ENCODE results near the gene NDUFS4. TPM values are rescaled to one million over a fixed set of nuclear protein-coding genes. Genes with fewer than 3 reads are reported as not detected.
A peak's percentile ranks its signal among the peaks of the same experiment; 100 is the strongest.
"Not testable (repeated sequence)": the region's sequence is repeated elsewhere in the genome, so short reads cannot be mapped to it uniquely, and the experiment has no call there.

NDUFS4 gene
- 3.0 TPM for total RNA-seq

GRCh38 chr5:53560506-53561191, at the start of gene NDUFS4:
NDUFS4 (plus strand) TSS chr5:53560639; CDS start chr5:53560663, 24 bp downstream.
- no peaks in the 10 kb centered on the region for H3K27me3 ChIP-seq
- H3K9me3 ChIP-seq: no peaks in the 10 kb centered on the region
- intact Hi-C loops (cut with DNase I): loop anchor here (2.0 to 10.0 kb wide), 2 partner anchors 80 to 754 kb away; partner anchors contain the start of genes ARL15 and FST
- H3K4me1 ChIP-seq: peaks cover 0 to 10% of the 10 kb centered on the region in 2 donors
- peak; percentile 16 to 89 for DNase-seq (ENCODE audit: low spot score in 2 of 2)
- H3K36me3 ChIP-seq: no peaks in the 10 kb centered on the region
- H3K4me3 ChIP-seq: peak within 1 kb of the TSS; percentile 78 to 83
- peak within 1 kb of the TSS; percentile 73 to 80 for H3K27ac ChIP-seq
- no peak for TF ChIP-seq CTCF (IDR thresholded peaks at IDR 0.05)

- Histone ChIP-seq H3K4me1 (no peaks in the 10 kb centered on the region), H3K9me3 (peaks cover 0 to 21% of the 10 kb centered on the region in 2 donors), H3K4me3 (no peak overlapping the region), H3K27ac (no peak overlapping the region), H3K36me3 (no peaks in the 10 kb centered on the region), H3K27me3 (no peaks in the 10 kb centered on the region)
- no peak for DNase-seq (ENCODE audit: low spot score in 2 of 2)
- intact Hi-C loops (cut with DNase I): no loop called here
- TF ChIP-seq CTCF (IDR thresholded peaks at IDR 0.05): no peak
Observed at GRCh38 chr5:53512539-53512938, 47.9 kb upstream of the NDUFS4 start.

GRCh38 chr5:53515988-53516387, 44.5 kb upstream of the NDUFS4 start:
- no peak overlapping the region for H3K27ac ChIP-seq
- peaks cover 0 to 8% of the 10 kb centered on the region in 2 donors for H3K9me3 ChIP-seq
- H3K27me3 ChIP-seq: no peaks in the 10 kb centered on the region
- no peaks in the 10 kb centered on the region for H3K36me3 ChIP-seq
- DNase-seq (ENCODE audit: low spot score in 2 of 2): no peak
- no peak overlapping the region for H3K4me3 ChIP-seq
- intact Hi-C loops (cut with DNase I): no loop called here
- H3K4me1 ChIP-seq: no peaks in the 10 kb centered on the region
- no peak for TF ChIP-seq CTCF (IDR thresholded peaks at IDR 0.05)

- intact Hi-C loops (cut with DNase I): no loop called here
- Histone ChIP-seq H3K27ac (no peak overlapping the region), H3K27me3 (no peaks in the 10 kb centered on the region), H3K4me3 (no peak overlapping the region), H3K36me3 (no peaks in the 10 kb centered on the region), H3K4me1 (no peaks in the 10 kb centered on the region), H3K9me3 (peaks cover 0 to 5% of the 10 kb centered on the region in 2 donors)
- no peak for TF ChIP-seq CTCF (IDR thresholded peaks at IDR 0.05)
- no peak for DNase-seq (ENCODE audit: low spot score in 2 of 2)
Observed at GRCh38 chr5:53520813-53521212, 39.6 kb upstream of the NDUFS4 start.

- DNase-seq (ENCODE audit: low spot score in 2 of 2): no peak
- no peak overlapping the region for H3K27ac ChIP-seq
- no peaks in the 10 kb centered on the region for H3K4me1 ChIP-seq
- no peak for TF ChIP-seq CTCF (IDR thresholded peaks at IDR 0.05)
- H3K36me3 ChIP-seq: no peaks in the 10 kb centered on the region
- no peak overlapping the region for H3K4me3 ChIP-seq
- intact Hi-C loops (cut with DNase I): no loop called here
- no peaks in the 10 kb centered on the region for H3K9me3 ChIP-seq
- H3K27me3 ChIP-seq: no peaks in the 10 kb centered on the region
Observed at GRCh38 chr5:53537711-53538110, 22.7 kb upstream of the NDUFS4 start.

- H3K4me3 ChIP-seq: not testable (repeated sequence)
Observed at GRCh38 chr5:53540739-53541138, 19.7 kb upstream of the NDUFS4 start.

More at GRCh38 chr5:53540739-53541138, 19.7 kb upstream of the NDUFS4 start:
- H3K27ac ChIP-seq; intact Hi-C loops (cut with DNase I); H3K9me3 ChIP-seq; H3K27me3 ChIP-seq; DNase-seq (ENCODE audit: low spot score in 2 of 2); H3K36me3 ChIP-seq; H3K4me1 ChIP-seq: not testable (repeated sequence)
